IPS DF 19.7 (cell line): ENCODE results near the gene DLST.
"Not testable (repeated sequence)": the region's sequence is repeated elsewhere in the genome, so short reads cannot be mapped to it uniquely, and the experiment has no call there.

Experiments
- DNase-seq: peaks from one replicate; pipeline ENCODE4 v3.0.0-alpha.2; 2013; ENCODE audit warnings: low read depth, low spot score

The DLST gene

DNA sequence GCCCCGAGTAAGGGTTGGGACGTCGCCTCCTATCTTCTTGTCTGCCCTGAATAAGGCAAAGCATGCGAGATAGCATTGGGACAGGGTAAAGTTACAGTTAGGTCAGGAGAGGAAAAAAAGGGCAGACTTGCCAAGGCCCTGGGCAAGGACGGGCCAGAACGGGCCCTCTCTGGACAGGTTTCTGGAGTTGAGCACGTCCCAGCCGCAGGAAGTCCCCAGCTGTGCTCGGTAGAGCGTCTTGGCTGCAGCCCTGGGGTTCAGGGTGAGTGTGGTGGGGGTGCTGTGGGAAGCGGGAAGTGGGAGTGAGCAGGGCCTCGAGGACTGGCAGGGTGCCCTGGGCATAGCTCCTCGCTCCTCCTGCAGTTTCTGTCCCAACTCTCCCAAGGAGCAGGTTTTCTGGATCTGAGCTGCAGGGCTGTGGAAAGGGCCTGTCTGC lies 35.9 kb downstream of the DLST start:
- DNase-seq: no peak

DNA sequence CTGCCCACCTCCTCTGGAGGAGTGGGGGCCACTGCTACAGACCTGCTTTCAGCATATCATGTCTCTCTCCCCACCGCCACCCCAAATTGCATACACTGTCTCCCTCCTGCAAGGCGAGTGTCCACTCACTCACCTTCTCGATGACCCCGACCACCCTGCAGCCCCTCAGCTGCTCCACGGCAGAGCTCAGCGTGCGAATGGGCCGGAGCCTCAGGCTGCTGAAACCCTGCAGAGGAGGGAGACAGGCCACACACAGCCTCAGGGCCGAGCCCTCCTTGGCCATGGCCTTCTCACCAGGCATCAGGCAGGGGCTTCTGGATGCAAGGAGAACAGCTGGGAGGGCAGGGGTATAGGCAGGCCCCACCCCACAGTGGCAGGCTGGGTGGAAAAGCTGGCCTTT lies 36.7 kb downstream of the DLST start:
- no peak for DNase-seq

DNA sequence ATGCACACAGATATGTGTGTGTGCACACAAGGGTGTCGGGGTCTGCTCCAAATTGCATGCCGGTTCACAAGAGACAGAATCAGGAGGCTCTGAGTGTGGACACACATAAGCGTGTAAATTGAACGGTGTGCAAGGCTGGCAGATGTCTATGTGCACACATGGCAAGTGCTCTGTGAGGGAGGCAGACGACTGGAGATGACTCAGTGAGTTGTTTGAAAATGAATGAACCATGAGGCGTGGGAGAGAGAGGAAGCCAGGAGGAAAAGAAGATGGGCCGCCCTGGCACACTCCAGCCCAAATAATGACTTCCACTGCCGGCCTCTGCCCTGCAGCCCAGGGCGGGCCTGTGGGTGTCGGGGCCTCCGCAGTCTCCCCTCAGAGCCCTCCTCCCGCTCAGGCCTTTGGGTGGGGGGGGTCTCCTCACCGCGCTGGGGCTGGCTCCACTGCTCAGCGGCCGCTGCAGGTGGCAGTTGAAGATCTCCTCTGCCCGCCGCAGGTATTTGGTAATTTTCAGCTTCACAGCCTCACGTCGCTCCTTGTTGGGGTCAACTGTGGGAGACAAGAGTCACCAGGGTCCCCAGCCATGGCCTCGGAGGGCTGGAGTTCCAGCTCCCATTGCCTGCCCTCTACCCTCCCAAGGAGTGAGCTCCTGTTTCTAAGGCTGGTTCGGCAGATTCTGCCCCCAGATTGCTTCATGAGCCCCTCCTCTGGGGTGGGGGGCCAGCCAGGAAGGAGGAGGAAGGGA lies 37.9 kb downstream of the DLST start:
- no peak for DNase-seq

DNA sequence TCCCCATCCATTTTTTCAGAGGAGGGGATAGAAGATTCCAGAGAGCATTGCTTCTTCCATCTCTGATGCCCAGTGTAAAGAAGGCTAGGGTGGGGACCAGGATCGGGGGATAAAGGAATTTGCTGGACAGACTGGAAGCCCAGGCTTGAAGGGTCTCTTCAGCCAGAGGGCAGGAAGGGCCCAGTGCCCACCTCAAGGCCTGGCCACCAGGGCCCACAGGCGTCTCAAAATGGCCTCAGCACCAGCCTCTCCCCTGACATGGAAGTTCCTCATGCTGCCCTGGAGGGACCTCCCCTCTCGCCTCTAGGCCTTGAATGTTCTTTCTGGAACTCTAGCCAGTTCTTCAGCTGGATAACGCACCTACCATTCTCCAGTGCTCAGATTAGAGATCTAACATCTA lies 38.6 kb downstream of the DLST start:
- no peak for DNase-seq

DNA sequence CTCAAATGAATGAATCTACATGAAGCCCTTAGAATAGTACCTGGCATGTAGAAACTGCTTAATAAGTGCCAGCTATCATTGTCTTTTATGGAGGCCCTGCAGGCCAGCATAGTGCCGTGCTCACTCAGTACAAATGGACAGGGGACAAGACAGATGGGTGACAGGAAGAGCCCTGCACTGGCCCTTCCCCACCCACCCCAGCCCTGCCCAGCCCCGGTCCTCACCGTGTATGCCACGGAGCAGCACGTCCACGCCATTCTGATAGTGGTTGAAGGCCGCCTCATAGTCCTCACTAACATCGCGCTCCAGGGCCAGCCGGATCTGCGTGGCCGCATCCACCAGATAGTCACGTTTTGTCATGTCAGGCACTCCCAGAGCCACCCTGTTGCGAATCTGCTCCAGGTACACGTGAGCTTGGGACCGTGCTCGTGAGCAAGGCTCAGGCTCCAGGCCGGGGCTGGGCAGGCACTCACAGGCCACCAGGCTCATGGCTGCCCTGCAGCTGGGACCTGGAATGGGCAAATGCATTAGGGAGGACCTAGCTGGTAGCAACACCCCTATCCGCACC lies 39.4 kb downstream of the DLST start:
- no peak for DNase-seq

- DNase-seq: no peak
These were observed 40.5 kb downstream of the DLST start for GRCh38 chr14:74921987-74922751.

DNA sequence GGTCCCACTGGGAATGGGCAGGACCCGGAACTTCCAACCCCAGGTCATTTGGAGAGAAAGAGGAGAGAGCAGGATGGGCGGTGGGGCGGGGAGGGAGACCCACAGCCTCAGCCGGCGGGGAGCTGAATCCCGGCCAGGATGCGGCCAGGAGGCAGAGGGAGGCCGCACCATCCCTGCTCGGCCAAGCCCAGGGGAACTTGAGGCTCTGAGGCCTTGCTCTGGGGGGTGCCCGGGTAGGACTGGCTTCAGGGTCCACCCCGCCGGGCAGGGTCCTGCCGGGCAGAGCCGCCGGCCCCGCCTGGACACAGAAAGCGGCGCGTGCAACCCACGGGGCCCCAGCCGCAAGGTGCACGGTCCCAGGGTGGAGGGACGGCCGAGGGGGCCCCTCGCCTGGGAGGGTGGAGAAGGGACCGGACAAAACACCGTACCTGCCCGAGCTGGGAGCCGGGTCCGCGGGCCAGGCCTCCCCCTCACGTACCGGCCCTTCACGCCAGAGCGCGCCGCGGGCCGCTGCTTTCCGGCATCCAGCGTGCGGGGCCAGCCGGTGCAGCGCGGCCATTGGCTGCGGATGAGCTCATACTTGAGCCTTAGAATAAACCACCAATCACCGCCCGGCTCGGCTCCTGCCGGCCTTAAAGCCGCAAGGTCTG lies 41.2 kb downstream of the DLST start, which contains the start of gene RPS6KL1:
RPS6KL1 (minus strand) TSS at position 509 of the 650 bp plus-strand sequence. CDS start 1,719 bp downstream, outside the sequence.
- peak; percentile 61 for DNase-seq

GRCh38 chr14:74924061-74924460 lies 42.3 kb downstream of the DLST start:
- no peak for DNase-seq

- no peak for DNase-seq
These were observed 45.5 kb downstream of the DLST start for GRCh38 chr14:74927225-74927624.

GRCh38 chr14:74929242-74929641 lies 47.5 kb downstream of the DLST start:
- no peak for DNase-seq

- not testable (repeated sequence) for DNase-seq
These were observed 50.0 kb downstream of the DLST start for GRCh38 chr14:74931744-74932143.

DNA sequence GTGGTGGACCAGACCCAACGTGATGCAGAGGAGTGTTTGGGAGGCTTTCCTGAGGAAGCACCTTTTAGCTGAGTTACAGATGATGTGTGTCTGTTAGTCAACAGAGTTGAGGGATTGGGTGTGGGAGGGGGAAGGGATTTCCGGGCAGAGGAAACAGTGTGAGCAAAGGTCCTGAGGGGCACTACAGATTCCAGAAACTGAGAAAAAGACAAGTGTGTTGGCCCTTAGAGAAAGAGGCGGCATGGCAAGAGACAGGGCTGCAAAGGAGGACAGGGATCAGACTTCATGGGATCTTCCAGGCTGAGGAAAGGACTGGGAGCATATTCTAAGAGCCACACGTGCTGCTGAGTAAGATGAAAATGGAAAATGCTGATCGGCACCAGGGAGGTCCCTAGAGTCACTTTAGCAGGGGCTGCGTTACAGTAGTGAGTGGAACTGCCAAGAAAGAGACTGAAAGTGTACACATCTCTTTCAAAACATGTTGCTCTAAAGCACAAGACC lies 50.7 kb downstream of the DLST start:
- DNase-seq: no peak

- not testable (repeated sequence) for DNase-seq
These were observed 51.2 kb downstream of the DLST start for GRCh38 chr14:74932936-74933335.

DNA sequence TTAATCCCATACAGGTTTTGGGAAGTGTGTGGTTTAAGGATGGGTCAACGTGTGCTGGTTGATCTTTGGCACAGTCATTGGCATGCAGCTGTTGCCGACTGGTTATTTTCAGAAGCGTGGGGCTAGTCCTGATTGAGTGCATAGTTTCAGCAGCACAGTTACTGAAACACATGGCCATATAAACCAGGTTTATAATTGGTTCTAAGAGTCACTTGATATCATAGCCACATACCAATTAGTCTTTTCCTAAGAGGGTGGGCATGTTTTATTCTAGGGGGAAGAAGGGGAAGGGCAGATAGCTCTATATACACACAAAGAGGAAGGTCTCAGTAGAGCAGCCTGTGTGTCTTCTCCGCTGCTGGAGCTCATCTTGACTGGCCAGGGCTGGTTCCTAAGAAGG lies 52.3 kb downstream of the DLST start:
- no peak for DNase-seq

- no peak for DNase-seq
These were observed 53.0 kb downstream of the DLST start for GRCh38 chr14:74934476-74935359.

- no peak for DNase-seq
These were observed 53.6 kb downstream of the DLST start for GRCh38 chr14:74935360-74935680.

DNA sequence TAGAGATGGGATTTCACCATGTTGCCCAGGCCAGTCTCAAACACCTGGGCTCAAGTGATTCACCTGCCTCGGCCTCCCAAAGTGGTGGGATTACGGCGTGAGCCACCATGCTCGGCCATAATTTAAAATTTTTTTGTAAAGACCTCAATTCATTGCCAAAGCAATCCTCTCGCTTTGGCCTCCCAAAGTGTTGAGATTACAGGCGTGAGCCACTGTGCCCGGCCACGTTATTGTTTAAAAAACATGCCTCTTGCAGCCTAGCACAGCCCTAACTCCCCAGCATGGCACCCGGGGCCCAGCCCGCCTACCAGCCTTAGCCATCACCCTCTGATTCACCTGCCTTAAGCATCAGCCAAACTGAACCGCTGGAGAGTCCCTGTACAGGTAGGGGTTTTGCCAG lies 54.4 kb downstream of the DLST start:
- no peak for DNase-seq

DNA sequence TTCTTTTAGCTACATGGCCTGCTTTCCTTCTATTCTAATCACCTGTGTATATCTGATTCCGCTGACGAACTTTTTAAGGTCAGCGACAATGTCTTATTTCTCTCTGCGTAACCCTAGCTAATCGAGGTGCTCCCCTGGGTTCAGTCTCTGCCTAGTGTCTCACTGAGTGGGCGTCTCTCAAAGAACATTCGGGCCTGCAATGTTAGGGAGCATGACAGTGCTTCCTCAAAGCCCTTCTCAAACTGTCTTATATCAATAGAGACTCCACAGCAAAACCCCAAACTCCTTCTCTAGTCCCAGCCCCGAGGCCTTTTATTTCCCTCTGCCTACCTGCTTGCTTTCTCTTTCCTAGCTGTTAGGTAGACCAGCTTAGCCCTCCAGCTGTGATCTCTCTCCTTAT lies 55.0 kb downstream of the DLST start:
- no peak for DNase-seq

DNA sequence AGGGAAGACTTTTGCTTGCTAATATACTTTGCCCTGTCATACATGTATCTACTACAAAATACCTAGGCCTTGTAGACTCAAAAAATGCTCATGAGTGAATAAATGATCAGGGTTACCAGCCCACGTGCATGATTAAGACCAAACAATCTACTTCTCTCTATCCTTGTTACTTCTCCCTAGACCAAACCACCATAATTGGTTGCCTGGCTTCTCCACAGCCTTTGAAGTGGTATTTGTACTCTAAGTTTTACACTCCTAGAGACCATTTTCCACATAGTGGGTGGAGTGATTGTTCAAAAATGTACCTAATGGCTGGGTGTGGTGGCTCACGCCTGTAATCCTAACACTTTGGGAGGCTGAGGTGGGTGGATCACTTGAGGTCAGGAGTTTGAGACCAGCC lies 55.5 kb downstream of the DLST start:
- no peak for DNase-seq

GRCh38 chr14:74938531-74939495 lies 57.1 kb downstream of the DLST start:
- DNase-seq: no peak
